Retinal pigment epithelial cell (primary cell): ENCODE data around the gene LSP1.

ENCODE experiments used
- DNase-seq: peaks from one replicate; pipeline ENCODE4 v3.0.0-alpha.2; 2010; ENCODE audit warnings: low read depth
- H3K4me3 ChIP-seq: 2 replicates; pipeline ENCODE4 v1.5.1; 2011; ENCODE audit warnings: mild to moderate bottlenecking, low read length, control low read depth, moderate library complexity
- TF ChIP-seq, protein P1 (sequence below): conservative IDR thresholded peaks from 2 replicates; pipeline ENCODE4 v1.5.1; 2011; ENCODE audit warnings: low read depth, low read length, control low read depth, inconsistent platforms

The LSP1 gene

GRCh38 chr11:1820463-1821325, 32.2 kb upstream of the LSP1 start:
- no peak overlapping the region for H3K4me3 ChIP-seq
- no peak for DNase-seq
- TF ChIP-seq, protein P1, sequence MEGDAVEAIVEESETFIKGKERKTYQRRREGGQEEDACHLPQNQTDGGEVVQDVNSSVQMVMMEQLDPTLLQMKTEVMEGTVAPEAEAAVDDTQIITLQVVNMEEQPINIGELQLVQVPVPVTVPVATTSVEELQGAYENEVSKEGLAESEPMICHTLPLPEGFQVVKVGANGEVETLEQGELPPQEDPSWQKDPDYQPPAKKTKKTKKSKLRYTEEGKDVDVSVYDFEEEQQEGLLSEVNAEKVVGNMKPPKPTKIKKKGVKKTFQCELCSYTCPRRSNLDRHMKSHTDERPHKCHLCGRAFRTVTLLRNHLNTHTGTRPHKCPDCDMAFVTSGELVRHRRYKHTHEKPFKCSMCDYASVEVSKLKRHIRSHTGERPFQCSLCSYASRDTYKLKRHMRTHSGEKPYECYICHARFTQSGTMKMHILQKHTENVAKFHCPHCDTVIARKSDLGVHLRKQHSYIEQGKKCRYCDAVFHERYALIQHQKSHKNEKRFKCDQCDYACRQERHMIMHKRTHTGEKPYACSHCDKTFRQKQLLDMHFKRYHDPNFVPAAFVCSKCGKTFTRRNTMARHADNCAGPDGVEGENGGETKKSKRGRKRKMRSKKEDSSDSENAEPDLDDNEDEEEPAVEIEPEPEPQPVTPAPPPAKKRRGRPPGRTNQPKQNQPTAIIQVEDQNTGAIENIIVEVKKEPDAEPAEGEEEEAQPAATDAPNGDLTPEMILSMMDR = no peak

GRCh38 chr11:1821562-1821961, 31.3 kb upstream of the LSP1 start:
- TF ChIP-seq, protein P1 = no peak
- H3K4me3 ChIP-seq = no peak overlapping the region
- no peak for DNase-seq

DNA sequence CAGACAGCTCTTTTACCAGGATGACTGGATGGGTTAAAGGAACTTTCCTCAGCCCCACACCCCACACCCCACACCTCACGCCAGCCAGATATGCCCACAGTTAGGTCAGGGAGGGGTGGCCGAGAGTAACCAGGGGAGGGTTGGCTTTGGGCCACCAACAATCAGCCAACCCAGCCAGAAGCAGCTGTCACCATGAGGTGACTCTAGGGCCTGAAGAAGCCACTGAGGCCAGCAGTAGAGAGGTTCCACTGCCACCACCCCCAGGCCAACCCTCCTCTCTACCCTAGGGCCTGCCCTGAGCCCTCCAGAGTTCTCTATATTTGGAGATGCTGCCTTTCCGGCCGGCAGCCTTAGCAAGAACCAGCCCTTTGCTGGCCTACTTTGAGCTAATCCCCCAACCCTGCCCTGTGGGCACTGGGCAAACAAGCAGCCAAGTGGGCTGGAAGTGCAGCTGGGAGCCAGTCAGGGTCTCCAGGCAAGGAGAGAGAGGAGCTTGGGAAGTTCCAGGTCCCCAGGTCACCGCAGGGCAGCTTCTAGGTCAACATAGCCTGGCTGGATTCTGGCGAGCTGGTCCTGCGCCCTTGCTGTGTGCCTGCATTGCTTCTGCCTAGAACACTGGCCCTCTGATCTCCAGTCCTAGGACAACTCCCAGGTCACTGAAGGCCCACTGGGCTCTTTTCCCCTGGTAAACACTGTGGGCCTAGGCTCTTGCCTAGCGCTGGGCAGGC, 30.1 kb upstream of the LSP1 start:
- TF ChIP-seq, protein P1 = no peak
- DNase-seq = no peak
- H3K4me3 ChIP-seq = no peak overlapping the region

DNA sequence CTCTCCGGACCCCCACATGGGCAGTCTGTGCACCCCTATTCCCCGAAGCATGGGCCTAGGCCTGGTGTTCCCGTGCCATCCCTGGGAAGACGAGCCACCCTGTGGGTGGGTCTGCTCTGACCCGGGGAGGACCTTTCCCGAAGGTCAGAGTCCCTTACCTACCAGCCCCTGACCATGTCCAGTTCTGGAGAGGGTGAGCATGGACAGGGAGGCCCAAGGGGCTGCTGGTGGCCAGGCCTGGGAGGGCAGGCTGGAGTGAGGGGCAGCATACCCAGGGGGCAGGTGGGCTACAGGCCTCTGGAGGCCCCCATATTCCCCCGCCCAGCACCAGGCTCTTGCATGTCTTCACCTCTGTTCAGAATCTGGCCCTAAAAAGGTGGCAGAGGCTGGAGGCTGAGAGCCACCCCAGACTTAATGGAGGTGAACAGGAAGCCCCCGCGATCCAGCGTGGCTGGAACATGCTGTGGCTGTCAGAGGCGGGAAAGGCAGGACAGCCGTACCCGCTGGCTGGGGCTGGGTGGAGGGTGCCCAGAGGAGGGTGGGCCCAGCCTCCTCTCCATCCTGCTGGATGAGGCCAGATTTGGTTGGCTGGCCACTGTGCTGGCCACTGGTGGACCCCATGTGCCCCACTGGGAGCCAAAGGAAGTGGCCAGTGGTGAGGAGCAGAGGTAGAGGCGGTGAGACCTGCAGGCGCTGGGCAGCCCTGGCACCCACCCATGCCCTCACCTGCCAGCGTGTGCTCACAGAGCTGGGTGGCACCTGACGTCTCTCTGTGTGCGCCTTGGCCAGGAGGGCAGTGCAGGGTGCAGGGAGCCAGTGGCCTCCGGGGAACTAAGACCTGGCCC, 29.3 kb upstream of the LSP1 start:
- TF ChIP-seq, protein P1 = no peak
- DNase-seq = no peak
- H3K4me3 ChIP-seq = no peak overlapping the region

GRCh38 chr11:1824221-1825038, 28.5 kb upstream of the LSP1 start:
- H3K4me3 ChIP-seq = no peak overlapping the region
- TF ChIP-seq, protein P1 = no peak
- no peak for DNase-seq

- no peak overlapping the region for H3K4me3 ChIP-seq
- no peak for DNase-seq
- TF ChIP-seq, protein P1 = peak; percentile 75
Measured at GRCh38 chr11:1825039-1825740, 27.7 kb upstream of the LSP1 start.
